ENCODE measurements around the gene CCDC85C.

CCDC85C gene

GRCh38 chr14:99624024-99624423 is 20.0 kb upstream of the CCDC85C start:
- TF ChIP-seq, protein P1, sequence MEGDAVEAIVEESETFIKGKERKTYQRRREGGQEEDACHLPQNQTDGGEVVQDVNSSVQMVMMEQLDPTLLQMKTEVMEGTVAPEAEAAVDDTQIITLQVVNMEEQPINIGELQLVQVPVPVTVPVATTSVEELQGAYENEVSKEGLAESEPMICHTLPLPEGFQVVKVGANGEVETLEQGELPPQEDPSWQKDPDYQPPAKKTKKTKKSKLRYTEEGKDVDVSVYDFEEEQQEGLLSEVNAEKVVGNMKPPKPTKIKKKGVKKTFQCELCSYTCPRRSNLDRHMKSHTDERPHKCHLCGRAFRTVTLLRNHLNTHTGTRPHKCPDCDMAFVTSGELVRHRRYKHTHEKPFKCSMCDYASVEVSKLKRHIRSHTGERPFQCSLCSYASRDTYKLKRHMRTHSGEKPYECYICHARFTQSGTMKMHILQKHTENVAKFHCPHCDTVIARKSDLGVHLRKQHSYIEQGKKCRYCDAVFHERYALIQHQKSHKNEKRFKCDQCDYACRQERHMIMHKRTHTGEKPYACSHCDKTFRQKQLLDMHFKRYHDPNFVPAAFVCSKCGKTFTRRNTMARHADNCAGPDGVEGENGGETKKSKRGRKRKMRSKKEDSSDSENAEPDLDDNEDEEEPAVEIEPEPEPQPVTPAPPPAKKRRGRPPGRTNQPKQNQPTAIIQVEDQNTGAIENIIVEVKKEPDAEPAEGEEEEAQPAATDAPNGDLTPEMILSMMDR (IDR thresholded peaks at IDR 0.05), result no peak
- no peak overlapping the region for H3K27ac ChIP-seq
- H3K9me3 ChIP-seq, result no peaks in the 10 kb centered on the region
- no peaks in the 10 kb centered on the region for H3K4me1 ChIP-seq (ENCODE audit: control insufficient read depth in 1 of 2, insufficient read depth in 1 of 2, low read depth in 1 of 2, low read length in 1 of 2)
- H3K4me3 ChIP-seq (ENCODE audit: low read depth in 1 of 2, low read length in 1 of 2), result no peak overlapping the region
- H3K27me3 ChIP-seq, result peaks cover 27% of the 10 kb centered on the region
- H3K36me3 ChIP-seq, result no peaks in the 10 kb centered on the region

GRCh38 chr14:99621948-99622347 is 17.9 kb upstream of the CCDC85C start:
- H3K36me3 ChIP-seq, result no peaks in the 10 kb centered on the region
- no peaks in the 10 kb centered on the region for H3K9me3 ChIP-seq
- TF ChIP-seq, protein P1 (IDR thresholded peaks at IDR 0.05), result no peak
- no peak overlapping the region for H3K4me3 ChIP-seq (ENCODE audit: low read depth in 1 of 2, low read length in 1 of 2)
- H3K27me3 ChIP-seq, result peaks cover 45% of the 10 kb centered on the region
- H3K4me1 ChIP-seq (ENCODE audit: control insufficient read depth in 1 of 2, insufficient read depth in 1 of 2, low read depth in 1 of 2, low read length in 1 of 2), result no peaks in the 10 kb centered on the region
- no peak overlapping the region for H3K27ac ChIP-seq

- Histone ChIP-seq H3K27ac (no peak overlapping the region), H3K9me3 (no peaks in the 10 kb centered on the region), H3K4me3 (ENCODE audit: low read depth in 1 of 2, low read length in 1 of 2) (no peak overlapping the region), H3K27me3 (peaks cover 61% of the 10 kb centered on the region), H3K4me1 (ENCODE audit: control insufficient read depth in 1 of 2, insufficient read depth in 1 of 2, low read depth in 1 of 2, low read length in 1 of 2) (no peaks in the 10 kb centered on the region), H3K36me3 (no peaks in the 10 kb centered on the region)
- TF ChIP-seq, protein P1 (IDR thresholded peaks at IDR 0.05), result no peak
Measured at GRCh38 chr14:99619835-99620834, 16.1 kb upstream of the CCDC85C start.

DNA sequence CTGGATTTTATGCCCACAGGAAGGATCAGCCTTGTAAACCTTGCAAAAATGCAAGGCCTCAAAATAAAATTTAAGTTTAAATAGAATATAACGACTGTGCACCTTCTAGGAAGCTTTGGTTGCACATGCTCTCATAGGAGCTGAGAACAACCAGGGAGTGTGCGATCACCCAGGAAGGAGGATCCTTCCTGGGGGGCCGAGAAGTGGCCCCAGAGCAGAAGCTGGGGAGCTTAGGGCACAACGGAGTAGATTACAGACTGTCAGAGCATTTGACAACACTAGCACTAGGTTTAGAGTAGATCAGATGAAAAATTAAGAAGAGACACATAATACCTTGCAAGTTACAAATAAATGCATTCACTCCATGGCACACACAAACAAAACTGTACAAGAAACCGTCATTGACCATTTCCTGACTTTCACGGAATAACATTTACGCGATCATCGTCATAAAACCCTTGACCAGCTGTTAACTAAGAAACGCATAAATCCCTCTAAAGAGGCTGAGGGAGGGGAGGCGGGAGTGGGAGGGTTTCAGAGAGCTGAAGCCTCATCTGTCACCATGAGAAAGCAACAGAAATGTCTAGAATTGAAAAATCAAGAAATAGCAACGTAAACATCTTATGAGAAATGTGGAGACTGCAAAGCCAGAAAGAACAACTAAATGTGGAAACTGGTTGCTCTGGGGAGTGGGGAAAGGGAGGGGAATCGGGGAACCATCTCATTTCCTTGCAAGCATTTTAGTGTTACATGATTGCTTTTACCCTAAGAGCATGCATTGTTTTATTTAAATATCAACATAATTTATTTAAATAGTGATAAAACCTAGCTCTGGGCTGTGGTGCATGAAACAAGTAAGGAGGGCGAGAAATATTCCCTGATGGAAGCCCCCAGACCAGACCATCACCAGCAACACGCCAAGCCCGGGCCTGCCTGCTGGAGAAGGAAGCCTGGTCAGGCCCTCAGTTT is 13.1 kb upstream of the CCDC85C start:
- TF ChIP-seq, protein P1 (IDR thresholded peaks at IDR 0.05), result no peak
- H3K27me3 ChIP-seq, result peaks cover 68% of the 10 kb centered on the region
- H3K4me3 ChIP-seq (ENCODE audit: low read depth in 1 of 2, low read length in 1 of 2), result no peak overlapping the region
- no peaks in the 10 kb centered on the region for H3K36me3 ChIP-seq
- no peaks in the 10 kb centered on the region for H3K4me1 ChIP-seq (ENCODE audit: control insufficient read depth in 1 of 2, insufficient read depth in 1 of 2, low read depth in 1 of 2, low read length in 1 of 2)
- no peak overlapping the region for H3K27ac ChIP-seq
- no peaks in the 10 kb centered on the region for H3K9me3 ChIP-seq

DNA sequence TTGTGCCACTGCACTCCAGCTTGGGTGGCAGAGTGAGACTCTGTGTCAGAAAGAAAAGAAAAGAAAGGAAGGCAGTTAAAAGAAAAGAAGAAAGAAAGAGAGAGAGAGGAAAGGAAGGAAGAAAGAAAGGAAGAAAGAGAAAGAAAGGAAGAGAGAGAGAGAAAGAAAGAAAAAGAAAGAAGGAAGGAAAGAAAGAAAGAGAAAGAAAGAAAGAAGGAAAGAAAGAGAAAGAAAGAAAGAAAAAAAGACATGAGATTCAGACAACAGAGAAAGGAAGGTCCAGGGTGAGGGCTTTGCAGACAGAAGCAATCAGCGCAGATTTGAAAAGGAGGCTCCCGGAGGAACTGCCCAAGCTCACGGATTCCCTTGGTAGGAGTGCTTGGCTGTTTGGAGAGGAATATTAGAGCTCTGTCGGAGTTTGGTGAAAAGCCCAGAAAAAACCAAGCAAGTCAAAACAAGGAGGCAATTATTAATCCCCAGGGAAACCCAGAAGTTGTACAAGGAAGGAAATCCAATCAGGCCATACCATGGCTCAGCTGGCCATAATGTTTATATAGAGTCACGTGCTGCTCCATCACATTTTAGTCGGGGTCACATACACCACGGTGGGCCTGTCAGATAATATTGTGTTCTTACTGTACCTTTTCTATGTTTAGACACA is 11.6 kb upstream of the CCDC85C start:
- TF ChIP-seq, protein P1 (IDR thresholded peaks at IDR 0.05), result no peak
- Histone ChIP-seq H3K27me3 (peaks cover 56% of the 10 kb centered on the region), H3K4me1 (ENCODE audit: control insufficient read depth in 1 of 2, insufficient read depth in 1 of 2, low read depth in 1 of 2, low read length in 1 of 2) (no peaks in the 10 kb centered on the region), H3K4me3 (ENCODE audit: low read depth in 1 of 2, low read length in 1 of 2) (no peak overlapping the region), H3K36me3 (no peaks in the 10 kb centered on the region), H3K27ac (no peak overlapping the region), H3K9me3 (no peaks in the 10 kb centered on the region)

Measured in neutrophil (primary cell).